ENCODE results near the gene CYP20A1. TPM values are rescaled to one million over a fixed set of nuclear protein-coding genes. Genes with fewer than 3 reads are reported as not detected.

The CYP20A1 gene
- total RNA-seq, 1 donor from 2014 or later, result 17.8 TPM

DNA sequence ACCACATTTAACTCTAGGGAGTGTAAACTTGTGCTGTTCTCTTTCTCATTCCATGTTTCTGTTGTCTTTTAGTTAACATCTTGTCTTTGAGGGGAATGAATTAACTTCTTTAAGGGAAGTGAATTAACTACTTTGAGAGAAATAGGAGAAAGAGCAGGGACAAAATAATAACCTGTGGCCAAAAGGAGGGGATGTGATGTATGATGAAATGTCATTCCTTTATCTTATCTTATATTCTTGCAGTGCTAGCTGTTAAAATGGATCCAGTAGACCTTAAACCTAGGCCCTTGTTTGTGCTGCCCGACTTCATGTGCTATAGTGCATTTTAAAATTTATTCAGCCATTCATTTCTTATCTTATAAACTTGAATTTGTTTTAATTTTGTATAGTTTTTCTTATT, 107.8 kb downstream of the CYP20A1 start:
- H3K4me1 Mint-ChIP-seq, result no peaks in the 10 kb centered on the region
- no peak overlapping the region for H3K4me3 Mint-ChIP-seq
- Histone ChIP-seq H3K36me3 (peaks cover 3% of the 10 kb centered on the region), H3K4me2 (no peak overlapping the region), H3K4me3 (no peak overlapping the region), H3K9me3 (ENCODE audit: low read depth) (no peaks in the 10 kb centered on the region), H3F3A (ENCODE audit: low read depth) (no peaks in the 10 kb centered on the region), H3K9ac (no peak overlapping the region), H2AFZ (replicated peaks) (no peak overlapping the region), H3K27me3 (no peaks in the 10 kb centered on the region), H3K27ac (no peak overlapping the region), H3K4me1 (no peaks in the 10 kb centered on the region), H4K20me1 (ENCODE audit: low read depth) (peaks cover 44% of the 10 kb centered on the region), H3K79me2 (ENCODE audit: low read depth) (peaks cover 100% of the 10 kb centered on the region)
- no peak for DNase-seq (ENCODE audit: low spot score)
- no peaks in the 10 kb centered on the region for H3K9me3 Mint-ChIP-seq
- peaks cover 2% of the 10 kb centered on the region for H3K27me3 Mint-ChIP-seq (ENCODE audit: insufficient read depth, low read depth)
- peaks cover 64% of the 10 kb centered on the region for H3K36me3 Mint-ChIP-seq
- TF ChIP-seq EZH2phosphoT487 (IDR thresholded peaks at IDR 0.05) (no peak), EZH2 (IDR thresholded peaks at IDR 0.05) (no peak)
- TF ChIP-seq, protein P1, sequence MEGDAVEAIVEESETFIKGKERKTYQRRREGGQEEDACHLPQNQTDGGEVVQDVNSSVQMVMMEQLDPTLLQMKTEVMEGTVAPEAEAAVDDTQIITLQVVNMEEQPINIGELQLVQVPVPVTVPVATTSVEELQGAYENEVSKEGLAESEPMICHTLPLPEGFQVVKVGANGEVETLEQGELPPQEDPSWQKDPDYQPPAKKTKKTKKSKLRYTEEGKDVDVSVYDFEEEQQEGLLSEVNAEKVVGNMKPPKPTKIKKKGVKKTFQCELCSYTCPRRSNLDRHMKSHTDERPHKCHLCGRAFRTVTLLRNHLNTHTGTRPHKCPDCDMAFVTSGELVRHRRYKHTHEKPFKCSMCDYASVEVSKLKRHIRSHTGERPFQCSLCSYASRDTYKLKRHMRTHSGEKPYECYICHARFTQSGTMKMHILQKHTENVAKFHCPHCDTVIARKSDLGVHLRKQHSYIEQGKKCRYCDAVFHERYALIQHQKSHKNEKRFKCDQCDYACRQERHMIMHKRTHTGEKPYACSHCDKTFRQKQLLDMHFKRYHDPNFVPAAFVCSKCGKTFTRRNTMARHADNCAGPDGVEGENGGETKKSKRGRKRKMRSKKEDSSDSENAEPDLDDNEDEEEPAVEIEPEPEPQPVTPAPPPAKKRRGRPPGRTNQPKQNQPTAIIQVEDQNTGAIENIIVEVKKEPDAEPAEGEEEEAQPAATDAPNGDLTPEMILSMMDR (IDR thresholded peaks at IDR 0.05), result no peak
- H3K27ac Mint-ChIP-seq, result no peak overlapping the region

DNA sequence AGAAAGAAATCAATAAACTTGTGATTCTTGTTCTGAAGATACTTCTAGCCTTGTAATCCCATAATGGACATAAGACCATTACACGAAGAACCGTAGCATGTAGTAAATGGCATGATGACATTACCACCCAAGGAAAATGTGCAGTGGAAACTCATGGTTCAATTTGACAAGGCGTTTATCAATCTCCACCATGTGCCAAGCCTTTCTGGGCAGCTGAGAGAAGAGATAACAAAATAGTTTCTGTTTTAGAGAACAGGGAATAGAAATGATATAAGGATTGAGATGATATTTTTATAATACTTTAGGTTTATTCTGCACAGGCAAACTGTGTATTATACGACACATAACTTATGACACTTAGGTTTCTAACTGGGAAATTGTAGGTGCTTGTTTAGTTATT, 108.6 kb downstream of the CYP20A1 start:
- TF ChIP-seq EZH2 (IDR thresholded peaks at IDR 0.05), result no peak
- TF ChIP-seq EZH2phosphoT487 (IDR thresholded peaks at IDR 0.05), result no peak
- TF ChIP-seq, protein P1 (IDR thresholded peaks at IDR 0.05), result no peak
- no peak overlapping the region for H3K4me3 Mint-ChIP-seq
- H3K4me3 ChIP-seq, result no peak overlapping the region
- no peak overlapping the region for H3K4me2 ChIP-seq
- H3F3A ChIP-seq (ENCODE audit: low read depth), result no peaks in the 10 kb centered on the region
- no peaks in the 10 kb centered on the region for H3K9me3 Mint-ChIP-seq
- H3K27me3 Mint-ChIP-seq (ENCODE audit: insufficient read depth, low read depth), result peaks cover 2% of the 10 kb centered on the region
- no peak overlapping the region for H3K27ac ChIP-seq
- H2AFZ ChIP-seq (replicated peaks), result no peak overlapping the region
- H3K27me3 ChIP-seq, result no peaks in the 10 kb centered on the region
- no peaks in the 10 kb centered on the region for H3K4me1 Mint-ChIP-seq
- H3K79me2 ChIP-seq (ENCODE audit: low read depth), result peaks cover 100% of the 10 kb centered on the region
- H4K20me1 ChIP-seq (ENCODE audit: low read depth), result peaks cover 46% of the 10 kb centered on the region
- no peak overlapping the region for H3K27ac Mint-ChIP-seq
- H3K9me3 ChIP-seq (ENCODE audit: low read depth), result no peaks in the 10 kb centered on the region
- DNase-seq (ENCODE audit: low spot score), result no peak
- H3K36me3 ChIP-seq, result peaks cover 3% of the 10 kb centered on the region
- no peak overlapping the region for H3K9ac ChIP-seq
- peaks cover 61% of the 10 kb centered on the region for H3K36me3 Mint-ChIP-seq
- no peaks in the 10 kb centered on the region for H3K4me1 ChIP-seq

- Histone ChIP-seq H3K79me2 (ENCODE audit: low read depth) (peaks cover 100% of the 10 kb centered on the region), H2AFZ (replicated peaks) (no peak overlapping the region), H3K27ac (no peak overlapping the region), H3K9me3 (ENCODE audit: low read depth) (no peaks in the 10 kb centered on the region), H3K4me3 (no peak overlapping the region), H3K27me3 (no peaks in the 10 kb centered on the region), H3K4me1 (no peaks in the 10 kb centered on the region), H3K9ac (no peak overlapping the region), H3K36me3 (peaks cover 8% of the 10 kb centered on the region), H3F3A (ENCODE audit: low read depth) (no peaks in the 10 kb centered on the region), H3K4me2 (no peak overlapping the region), H4K20me1 (ENCODE audit: low read depth) (peaks cover 54% of the 10 kb centered on the region)
- no peak overlapping the region for H3K27ac Mint-ChIP-seq
- no peaks in the 10 kb centered on the region for H3K4me1 Mint-ChIP-seq
- no peak overlapping the region for H3K4me3 Mint-ChIP-seq
- TF ChIP-seq EZH2 (IDR thresholded peaks at IDR 0.05) (no peak), EZH2phosphoT487 (IDR thresholded peaks at IDR 0.05) (no peak)
- TF ChIP-seq, protein P1 (IDR thresholded peaks at IDR 0.05), result no peak
- peaks cover 3% of the 10 kb centered on the region for H3K27me3 Mint-ChIP-seq (ENCODE audit: insufficient read depth, low read depth)
- H3K9me3 Mint-ChIP-seq, result no peaks in the 10 kb centered on the region
- H3K36me3 Mint-ChIP-seq, result peaks cover 40% of the 10 kb centered on the region
- DNase-seq (ENCODE audit: low spot score), result no peak
Observed at GRCh38 chr2:203352604-203353255, 113.9 kb downstream of the CYP20A1 start.
